Measurements from ENCODE around the gene GULP1. TPM values are rescaled to one million over a fixed set of nuclear protein-coding genes. Genes with fewer than 3 reads are reported as not detected.

Gene GULP1
- total RNA-seq, 1 donor from 2014 or later, result 39.4 TPM

GRCh38 chr2:188576006-188576405 lies 284.3 kb downstream of the GULP1 start:
- H3K36me3 Mint-ChIP-seq (ENCODE audit: low read depth, unreplicated experiment), result peaks cover 3% of the 10 kb centered on the region
- H3K4me2 ChIP-seq (ENCODE audit: low read length), result no peak overlapping the region
- no peak overlapping the region for H3K4me3 Mint-ChIP-seq (ENCODE audit: unreplicated experiment)
- H3K36me3 ChIP-seq (ENCODE audit: insufficient read depth, low read length), result no peaks in the 10 kb centered on the region
- H3K27me3 ChIP-seq (ENCODE audit: insufficient read depth, low read length), result no peaks in the 10 kb centered on the region
- H3K27ac ChIP-seq (ENCODE audit: low read depth, low read length), result no peak overlapping the region
- H2AFZ ChIP-seq (ENCODE audit: low read depth, low read length), result no peak overlapping the region
- no peaks in the 10 kb centered on the region for H3K9me3 Mint-ChIP-seq (ENCODE audit: unreplicated experiment)
- TF ChIP-seq, protein P1, sequence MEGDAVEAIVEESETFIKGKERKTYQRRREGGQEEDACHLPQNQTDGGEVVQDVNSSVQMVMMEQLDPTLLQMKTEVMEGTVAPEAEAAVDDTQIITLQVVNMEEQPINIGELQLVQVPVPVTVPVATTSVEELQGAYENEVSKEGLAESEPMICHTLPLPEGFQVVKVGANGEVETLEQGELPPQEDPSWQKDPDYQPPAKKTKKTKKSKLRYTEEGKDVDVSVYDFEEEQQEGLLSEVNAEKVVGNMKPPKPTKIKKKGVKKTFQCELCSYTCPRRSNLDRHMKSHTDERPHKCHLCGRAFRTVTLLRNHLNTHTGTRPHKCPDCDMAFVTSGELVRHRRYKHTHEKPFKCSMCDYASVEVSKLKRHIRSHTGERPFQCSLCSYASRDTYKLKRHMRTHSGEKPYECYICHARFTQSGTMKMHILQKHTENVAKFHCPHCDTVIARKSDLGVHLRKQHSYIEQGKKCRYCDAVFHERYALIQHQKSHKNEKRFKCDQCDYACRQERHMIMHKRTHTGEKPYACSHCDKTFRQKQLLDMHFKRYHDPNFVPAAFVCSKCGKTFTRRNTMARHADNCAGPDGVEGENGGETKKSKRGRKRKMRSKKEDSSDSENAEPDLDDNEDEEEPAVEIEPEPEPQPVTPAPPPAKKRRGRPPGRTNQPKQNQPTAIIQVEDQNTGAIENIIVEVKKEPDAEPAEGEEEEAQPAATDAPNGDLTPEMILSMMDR (IDR thresholded peaks at IDR 0.05; ENCODE audit: insufficient read depth, low read depth, low read length), result no peak
- no peak for TF ChIP-seq EZH2 (IDR thresholded peaks at IDR 0.05; ENCODE audit: insufficient read depth, low read length)
- H3K4me3 ChIP-seq (ENCODE audit: insufficient read depth, low read depth, low read length), result no peak overlapping the region
- peaks cover 2% of the 10 kb centered on the region for H3K4me1 Mint-ChIP-seq (ENCODE audit: low read depth, unreplicated experiment)
- DNase-seq (ENCODE audit: low read depth) (no peak), FAIRE-seq (no peak)
- no peaks in the 10 kb centered on the region for H3K79me2 ChIP-seq (ENCODE audit: insufficient read depth, low read length)
- no peaks in the 10 kb centered on the region for H4K20me1 ChIP-seq (ENCODE audit: insufficient read depth, low read length)
- H3K4me1 ChIP-seq (ENCODE audit: insufficient read depth, low read length), result no peaks in the 10 kb centered on the region
- no peaks in the 10 kb centered on the region for H3K9me3 ChIP-seq (ENCODE audit: insufficient read depth, low read depth, low read length)
- H3K9ac ChIP-seq (ENCODE audit: low read length), result no peak overlapping the region
- no peaks in the 10 kb centered on the region for H3K27me3 Mint-ChIP-seq (ENCODE audit: low read depth, unreplicated experiment)
- H3K27ac Mint-ChIP-seq (ENCODE audit: unreplicated experiment), result no peak overlapping the region

GRCh38 chr2:188576651-188577050 lies 285.0 kb downstream of the GULP1 start:
- Histone ChIP-seq H3K27ac (ENCODE audit: low read depth, low read length) (no peak overlapping the region), H3K36me3 (ENCODE audit: insufficient read depth, low read length) (no peaks in the 10 kb centered on the region), H3K4me2 (ENCODE audit: low read length) (no peak overlapping the region), H3K27me3 (ENCODE audit: insufficient read depth, low read length) (no peaks in the 10 kb centered on the region), H3K4me3 (ENCODE audit: insufficient read depth, low read depth, low read length) (no peak overlapping the region), H3K4me1 (ENCODE audit: insufficient read depth, low read length) (no peaks in the 10 kb centered on the region), H3K9me3 (ENCODE audit: insufficient read depth, low read depth, low read length) (no peaks in the 10 kb centered on the region), H2AFZ (ENCODE audit: low read depth, low read length) (no peak overlapping the region), H3K9ac (ENCODE audit: low read length) (no peak overlapping the region), H3K79me2 (ENCODE audit: insufficient read depth, low read length) (no peaks in the 10 kb centered on the region), H4K20me1 (ENCODE audit: insufficient read depth, low read length) (no peaks in the 10 kb centered on the region)
- peaks cover 3% of the 10 kb centered on the region for H3K36me3 Mint-ChIP-seq (ENCODE audit: low read depth, unreplicated experiment)
- H3K4me3 Mint-ChIP-seq (ENCODE audit: unreplicated experiment), result no peak overlapping the region
- FAIRE-seq (no peak), DNase-seq (ENCODE audit: low read depth) (peak; percentile 44)
- H3K27ac Mint-ChIP-seq (ENCODE audit: unreplicated experiment), result no peak overlapping the region
- no peaks in the 10 kb centered on the region for H3K27me3 Mint-ChIP-seq (ENCODE audit: low read depth, unreplicated experiment)
- TF ChIP-seq, protein P1 (IDR thresholded peaks at IDR 0.05; ENCODE audit: insufficient read depth, low read depth, low read length), result no peak
- TF ChIP-seq EZH2 (IDR thresholded peaks at IDR 0.05; ENCODE audit: insufficient read depth, low read length), result no peak
- no peaks in the 10 kb centered on the region for H3K9me3 Mint-ChIP-seq (ENCODE audit: unreplicated experiment)
- peaks cover 2% of the 10 kb centered on the region for H3K4me1 Mint-ChIP-seq (ENCODE audit: low read depth, unreplicated experiment)

DNA sequence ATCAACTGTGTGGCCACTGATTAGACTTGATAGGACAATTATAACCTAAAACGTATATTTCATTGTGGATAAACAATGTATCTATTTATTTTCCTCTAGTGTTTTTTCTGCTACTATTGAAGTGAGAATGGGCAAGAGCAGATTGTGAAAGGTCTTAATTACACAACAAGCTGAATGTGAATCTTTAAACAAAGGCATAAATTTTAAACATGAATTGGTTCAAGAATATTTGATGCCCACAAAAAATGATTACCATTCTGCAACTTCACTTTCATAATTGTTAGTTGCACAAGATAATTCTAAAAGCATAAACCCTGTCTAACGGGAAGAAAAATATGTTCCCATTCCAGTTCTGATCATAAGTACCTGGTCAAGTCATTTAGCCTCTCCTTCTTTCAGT lies 285.6 kb downstream of the GULP1 start:
- Histone ChIP-seq H2AFZ (ENCODE audit: low read depth, low read length) (no peak overlapping the region), H3K27me3 (ENCODE audit: insufficient read depth, low read length) (no peaks in the 10 kb centered on the region), H3K9ac (ENCODE audit: low read length) (no peak overlapping the region), H3K9me3 (ENCODE audit: insufficient read depth, low read depth, low read length) (no peaks in the 10 kb centered on the region), H3K4me2 (ENCODE audit: low read length) (no peak overlapping the region), H3K79me2 (ENCODE audit: insufficient read depth, low read length) (no peaks in the 10 kb centered on the region), H4K20me1 (ENCODE audit: insufficient read depth, low read length) (no peaks in the 10 kb centered on the region), H3K4me3 (ENCODE audit: insufficient read depth, low read depth, low read length) (no peak overlapping the region), H3K27ac (ENCODE audit: low read depth, low read length) (no peak overlapping the region), H3K4me1 (ENCODE audit: insufficient read depth, low read length) (no peaks in the 10 kb centered on the region), H3K36me3 (ENCODE audit: insufficient read depth, low read length) (no peaks in the 10 kb centered on the region)
- DNase-seq (ENCODE audit: low read depth), result no peak
- peaks cover 3% of the 10 kb centered on the region for H3K36me3 Mint-ChIP-seq (ENCODE audit: low read depth, unreplicated experiment)
- H3K4me1 Mint-ChIP-seq (ENCODE audit: low read depth, unreplicated experiment), result peaks cover 1% of the 10 kb centered on the region
- no peak for TF ChIP-seq EZH2 (IDR thresholded peaks at IDR 0.05; ENCODE audit: insufficient read depth, low read length)
- TF ChIP-seq, protein P1 (IDR thresholded peaks at IDR 0.05; ENCODE audit: insufficient read depth, low read depth, low read length), result no peak
- H3K9me3 Mint-ChIP-seq (ENCODE audit: unreplicated experiment), result no peaks in the 10 kb centered on the region
- peak; percentile 9 for FAIRE-seq
- H3K27ac Mint-ChIP-seq (ENCODE audit: unreplicated experiment), result no peak overlapping the region
- no peaks in the 10 kb centered on the region for H3K27me3 Mint-ChIP-seq (ENCODE audit: low read depth, unreplicated experiment)
- H3K4me3 Mint-ChIP-seq (ENCODE audit: unreplicated experiment), result no peak overlapping the region

Data from astrocyte (in vitro differentiated cells and primary cell).